Progenitor cell of endocrine pancreas (in vitro differentiated cells): ENCODE results near the gene C4BPA. TPM values are rescaled to one million over a fixed set of nuclear protein-coding genes. Genes with fewer than 3 reads are reported as not detected.

ENCODE experiments used
- DNase-seq: peaks from one replicate; pipeline ENCODE4 v3.0.0; 2021; ENCODE audit warnings: low spot score; ENCODE audit not compliant: unreplicated experiment
- H3K27ac Mint-ChIP-seq: 2 replicates; pipeline ENCODE4 v1.8.0; 2021; ENCODE audit warnings: mild to moderate bottlenecking, moderate library complexity, mixed read lengths
- H3K27me3 Mint-ChIP-seq: 2 replicates; pipeline ENCODE4 v1.8.0; 2021; ENCODE audit warnings: mixed read lengths
- H3K36me3 Mint-ChIP-seq: 2 replicates; pipeline ENCODE4 v1.8.0; 2022; ENCODE audit warnings: mixed read lengths; ENCODE audit not compliant: insufficient read depth
- H3K4me1 Mint-ChIP-seq: 2 replicates; pipeline ENCODE4 v1.8.0; 2021; ENCODE audit warnings: low read depth, mixed read lengths
- H3K4me3 Mint-ChIP-seq: 2 replicates; pipeline ENCODE4 v1.8.0; 2021; ENCODE audit warnings: low read depth, mild to moderate bottlenecking, moderate library complexity, mixed read lengths
- H3K9me3 Mint-ChIP-seq: 2 replicates; pipeline ENCODE4 v1.8.0; 2021; ENCODE audit warnings: low read depth, mixed read lengths
- total RNA-seq: library from RNA; stranded (reverse); gene quantifications from 2 replicates; pipeline ENCODE4 v1.2.1, GENCODE V29; 2021
- TF ChIP-seq, protein P1 (sequence below): fragments of 200-600 bp; sonication (generic); IDR thresholded peaks from one replicate; pipeline ENCODE4 v1.5.0; 2021; ENCODE audit warnings: antibody characterized with exemption, mild to moderate bottlenecking; ENCODE audit not compliant: unreplicated experiment

Gene C4BPA
- total RNA-seq, 1 donor from 2014 or later = not detected

- H3K27me3 Mint-ChIP-seq = peaks cover 1% of the 10 kb centered on the region
- TF ChIP-seq, protein P1, sequence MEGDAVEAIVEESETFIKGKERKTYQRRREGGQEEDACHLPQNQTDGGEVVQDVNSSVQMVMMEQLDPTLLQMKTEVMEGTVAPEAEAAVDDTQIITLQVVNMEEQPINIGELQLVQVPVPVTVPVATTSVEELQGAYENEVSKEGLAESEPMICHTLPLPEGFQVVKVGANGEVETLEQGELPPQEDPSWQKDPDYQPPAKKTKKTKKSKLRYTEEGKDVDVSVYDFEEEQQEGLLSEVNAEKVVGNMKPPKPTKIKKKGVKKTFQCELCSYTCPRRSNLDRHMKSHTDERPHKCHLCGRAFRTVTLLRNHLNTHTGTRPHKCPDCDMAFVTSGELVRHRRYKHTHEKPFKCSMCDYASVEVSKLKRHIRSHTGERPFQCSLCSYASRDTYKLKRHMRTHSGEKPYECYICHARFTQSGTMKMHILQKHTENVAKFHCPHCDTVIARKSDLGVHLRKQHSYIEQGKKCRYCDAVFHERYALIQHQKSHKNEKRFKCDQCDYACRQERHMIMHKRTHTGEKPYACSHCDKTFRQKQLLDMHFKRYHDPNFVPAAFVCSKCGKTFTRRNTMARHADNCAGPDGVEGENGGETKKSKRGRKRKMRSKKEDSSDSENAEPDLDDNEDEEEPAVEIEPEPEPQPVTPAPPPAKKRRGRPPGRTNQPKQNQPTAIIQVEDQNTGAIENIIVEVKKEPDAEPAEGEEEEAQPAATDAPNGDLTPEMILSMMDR = no peak
- H3K27ac Mint-ChIP-seq = no peak overlapping the region
- H3K4me3 Mint-ChIP-seq = no peak overlapping the region
- H3K9me3 Mint-ChIP-seq = peaks cover 19% of the 10 kb centered on the region
- H3K36me3 Mint-ChIP-seq = peaks cover 4% of the 10 kb centered on the region
- no peaks in the 10 kb centered on the region for H3K4me1 Mint-ChIP-seq
- DNase-seq = no peak
These were observed 27.1 kb downstream of the C4BPA start for GRCh38 chr1:207131163-207131562.

GRCh38 chr1:207134581-207134980 lies 30.5 kb downstream of the C4BPA start:
- H3K27me3 Mint-ChIP-seq = peaks cover 4% of the 10 kb centered on the region
- no peaks in the 10 kb centered on the region for H3K4me1 Mint-ChIP-seq
- H3K9me3 Mint-ChIP-seq = peaks cover 6% of the 10 kb centered on the region

DNA sequence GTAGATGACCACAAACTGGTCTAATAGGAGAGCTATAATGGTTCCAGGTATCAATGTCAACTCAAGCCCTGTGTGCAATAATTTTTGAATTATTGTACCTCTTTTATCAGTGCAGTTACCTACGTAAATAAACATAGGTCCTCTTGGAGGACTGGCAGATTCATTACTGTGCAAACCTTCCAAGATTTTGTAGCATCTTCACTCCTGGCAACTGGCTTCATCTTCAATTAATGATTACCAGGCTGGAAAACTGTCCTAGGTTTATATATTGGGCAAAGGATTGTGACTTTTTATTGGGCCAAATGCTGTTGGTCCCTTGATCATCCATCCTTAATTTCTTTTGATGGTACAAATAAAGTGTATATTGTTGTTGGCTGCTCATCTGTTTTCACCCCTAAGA lies 35.6 kb downstream of the C4BPA start:
- DNase-seq = no peak
- no peaks in the 10 kb centered on the region for H3K36me3 Mint-ChIP-seq
- no peak overlapping the region for H3K27ac Mint-ChIP-seq
- no peak overlapping the region for H3K4me3 Mint-ChIP-seq
- peaks cover 4% of the 10 kb centered on the region for H3K27me3 Mint-ChIP-seq
- H3K4me1 Mint-ChIP-seq = no peaks in the 10 kb centered on the region
- TF ChIP-seq, protein P1 = no peak
- H3K9me3 Mint-ChIP-seq = no peaks in the 10 kb centered on the region

More at GRCh38 chr1:207134581-207134980, 30.5 kb downstream of the C4BPA start:
- H3K36me3 Mint-ChIP-seq = no peaks in the 10 kb centered on the region
- TF ChIP-seq, protein P1 = no peak
- H3K4me3 Mint-ChIP-seq = no peak overlapping the region
- no peak overlapping the region for H3K27ac Mint-ChIP-seq
- no peak for DNase-seq

- DNase-seq = no peak
- Mint-ChIP-seq H3K9me3 (no peaks in the 10 kb centered on the region), H3K4me1 (no peaks in the 10 kb centered on the region), H3K27me3 (peaks cover 4% of the 10 kb centered on the region), H3K4me3 (no peak overlapping the region), H3K27ac (no peak overlapping the region), H3K36me3 (no peaks in the 10 kb centered on the region)
- TF ChIP-seq, protein P1 = no peak
These were observed 36.5 kb downstream of the C4BPA start for GRCh38 chr1:207140536-207140935.

- Mint-ChIP-seq H3K36me3 (no peaks in the 10 kb centered on the region), H3K27ac (no peak overlapping the region), H3K27me3 (no peaks in the 10 kb centered on the region), H3K4me1 (no peaks in the 10 kb centered on the region), H3K9me3 (no peaks in the 10 kb centered on the region), H3K4me3 (no peak overlapping the region)
- TF ChIP-seq, protein P1 = no peak
- DNase-seq = no peak
These were observed 41.5 kb downstream of the C4BPA start for GRCh38 chr1:207145401-207146058.
